ENCODE data around the gene ARHGAP9. TPM values are rescaled to one million over a fixed set of nuclear protein-coding genes. Genes with fewer than 3 reads are reported as not detected.

ARHGAP9 gene
- total RNA-seq, 4 donors from 2014 or later = 11.7 to 87.2 (median 27.3) TPM; not detected in 1

DNA sequence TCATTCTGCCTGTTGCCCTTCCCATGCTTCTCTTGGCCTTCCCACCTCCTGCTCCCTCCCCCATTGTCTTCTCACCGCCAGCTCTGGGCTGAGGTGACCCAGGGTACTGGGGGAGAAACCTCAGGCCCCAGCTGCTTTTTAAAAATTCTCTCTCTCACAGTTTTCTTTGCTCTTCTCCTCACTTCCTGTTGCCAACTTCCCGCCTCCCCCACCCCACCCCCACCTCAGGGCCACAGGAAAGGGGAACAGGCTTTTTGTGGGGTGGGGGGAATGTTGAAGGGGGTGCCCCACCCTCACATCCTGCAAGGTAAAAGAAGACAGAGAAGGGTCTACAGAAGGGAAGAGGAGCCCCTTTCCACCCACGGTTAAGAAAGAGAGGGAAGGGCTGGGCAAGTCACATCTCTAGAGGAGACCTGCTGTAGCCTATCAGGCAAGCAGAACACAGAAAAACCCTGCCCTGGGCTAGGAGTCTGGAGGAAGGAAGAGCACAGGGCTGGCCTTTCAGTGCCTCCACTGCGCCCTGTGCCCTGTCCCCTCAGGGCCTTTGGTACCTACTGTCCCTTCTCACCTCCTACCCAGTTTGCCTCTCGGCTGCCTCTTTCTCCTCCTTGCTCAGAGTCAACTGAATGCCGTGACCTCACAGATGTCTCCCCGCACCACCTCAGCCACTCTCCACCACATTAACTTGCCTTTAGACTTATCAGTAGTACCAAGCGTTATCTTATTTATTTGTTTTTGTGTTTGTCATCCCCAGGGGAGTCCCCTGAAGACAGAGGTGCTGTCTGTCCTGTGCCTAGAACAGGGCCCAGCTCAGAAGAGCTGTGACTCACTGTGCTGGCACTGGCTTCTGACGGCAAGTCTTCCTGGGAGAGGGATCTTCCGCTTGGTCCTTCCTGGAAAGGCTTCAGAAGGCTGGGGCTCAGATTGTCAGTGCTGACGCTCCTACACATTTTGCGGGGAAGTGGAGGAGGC, 1.7 kb downstream of the ARHGAP9 start:
- H3K4me1 ChIP-seq = peaks cover 15 to 33% (median 16%) of the 10 kb centered on the region in 4 donors
- DNase-seq = no peak
- WGBS, 2 donors (ENCODE audit: low coverage in 1 of 2) = 40 to 59% methylated on average over 7 to 12 of the region's 12 CpGs
- intact Hi-C loops (cut with DNase I; ENCODE audit: low total_unique reads) = no loop called here
- TF ChIP-seq POLR2AphosphoS5 (IDR thresholded peaks at IDR 0.05) (no peak), POLR2A (IDR thresholded peaks at IDR 0.05) (no peak), EP300 (IDR thresholded peaks at IDR 0.05; ENCODE audit: low read depth) (no peak)
- TF ChIP-seq, protein P1, sequence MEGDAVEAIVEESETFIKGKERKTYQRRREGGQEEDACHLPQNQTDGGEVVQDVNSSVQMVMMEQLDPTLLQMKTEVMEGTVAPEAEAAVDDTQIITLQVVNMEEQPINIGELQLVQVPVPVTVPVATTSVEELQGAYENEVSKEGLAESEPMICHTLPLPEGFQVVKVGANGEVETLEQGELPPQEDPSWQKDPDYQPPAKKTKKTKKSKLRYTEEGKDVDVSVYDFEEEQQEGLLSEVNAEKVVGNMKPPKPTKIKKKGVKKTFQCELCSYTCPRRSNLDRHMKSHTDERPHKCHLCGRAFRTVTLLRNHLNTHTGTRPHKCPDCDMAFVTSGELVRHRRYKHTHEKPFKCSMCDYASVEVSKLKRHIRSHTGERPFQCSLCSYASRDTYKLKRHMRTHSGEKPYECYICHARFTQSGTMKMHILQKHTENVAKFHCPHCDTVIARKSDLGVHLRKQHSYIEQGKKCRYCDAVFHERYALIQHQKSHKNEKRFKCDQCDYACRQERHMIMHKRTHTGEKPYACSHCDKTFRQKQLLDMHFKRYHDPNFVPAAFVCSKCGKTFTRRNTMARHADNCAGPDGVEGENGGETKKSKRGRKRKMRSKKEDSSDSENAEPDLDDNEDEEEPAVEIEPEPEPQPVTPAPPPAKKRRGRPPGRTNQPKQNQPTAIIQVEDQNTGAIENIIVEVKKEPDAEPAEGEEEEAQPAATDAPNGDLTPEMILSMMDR (IDR thresholded peaks at IDR 0.05) = no peak
- H3K27me3 ChIP-seq = peaks cover 87% of the 10 kb centered on the region
- H3K27ac ChIP-seq = peak overlapping the region; percentile 65 to 81 (median 78)
- no peaks in the 10 kb centered on the region for H3K36me3 ChIP-seq
- H3K4me3 ChIP-seq = peak overlapping the region in 2 of 4 donors; percentile 23 to 44
- no peaks in the 10 kb centered on the region for H3K9me3 ChIP-seq
- in situ Hi-C loops (cut with MboI; ENCODE audit: low pct_ligation_motif_present in 1 of 4, low pct_unique_long_range_greater_than_20kb in 1 of 4, low sequenced_read_pairs in 3 of 4) = no loop called here

GRCh38 chr12:57476993-57477709, 2.5 kb downstream of the ARHGAP9 start:
- H3K27me3 ChIP-seq = peaks cover 87% of the 10 kb centered on the region
- intact Hi-C loops (cut with DNase I; ENCODE audit: low total_unique reads) (loop anchor here (1.0 kb wide), 1 partner anchor 46 kb away; no protein-coding TSS in a partner anchor), in situ Hi-C loops (cut with MboI; ENCODE audit: low pct_ligation_motif_present in 1 of 4, low pct_unique_long_range_greater_than_20kb in 1 of 4, low sequenced_read_pairs in 3 of 4) (no loop called here)
- peak overlapping the region; percentile 65 to 81 (median 78) for H3K27ac ChIP-seq
- H3K4me1 ChIP-seq = peaks cover 15 to 33% (median 16%) of the 10 kb centered on the region in 4 donors
- TF ChIP-seq POLR2A (IDR thresholded peaks at IDR 0.05) (no peak), POLR2AphosphoS5 (IDR thresholded peaks at IDR 0.05) (no peak), EP300 (IDR thresholded peaks at IDR 0.05; ENCODE audit: low read depth) (no peak)
- TF ChIP-seq, protein P1 (IDR thresholded peaks at IDR 0.05) = no peak
- peak overlapping the region in 2 of 4 donors; percentile 23 to 44 for H3K4me3 ChIP-seq
- no peaks in the 10 kb centered on the region for H3K36me3 ChIP-seq
- DNase-seq = no peak
- 61 to 70% methylated on average over 5 to 15 of the region's 15 CpGs for WGBS, 2 donors (ENCODE audit: low coverage in 1 of 2)
- no peaks in the 10 kb centered on the region for H3K9me3 ChIP-seq

DNA sequence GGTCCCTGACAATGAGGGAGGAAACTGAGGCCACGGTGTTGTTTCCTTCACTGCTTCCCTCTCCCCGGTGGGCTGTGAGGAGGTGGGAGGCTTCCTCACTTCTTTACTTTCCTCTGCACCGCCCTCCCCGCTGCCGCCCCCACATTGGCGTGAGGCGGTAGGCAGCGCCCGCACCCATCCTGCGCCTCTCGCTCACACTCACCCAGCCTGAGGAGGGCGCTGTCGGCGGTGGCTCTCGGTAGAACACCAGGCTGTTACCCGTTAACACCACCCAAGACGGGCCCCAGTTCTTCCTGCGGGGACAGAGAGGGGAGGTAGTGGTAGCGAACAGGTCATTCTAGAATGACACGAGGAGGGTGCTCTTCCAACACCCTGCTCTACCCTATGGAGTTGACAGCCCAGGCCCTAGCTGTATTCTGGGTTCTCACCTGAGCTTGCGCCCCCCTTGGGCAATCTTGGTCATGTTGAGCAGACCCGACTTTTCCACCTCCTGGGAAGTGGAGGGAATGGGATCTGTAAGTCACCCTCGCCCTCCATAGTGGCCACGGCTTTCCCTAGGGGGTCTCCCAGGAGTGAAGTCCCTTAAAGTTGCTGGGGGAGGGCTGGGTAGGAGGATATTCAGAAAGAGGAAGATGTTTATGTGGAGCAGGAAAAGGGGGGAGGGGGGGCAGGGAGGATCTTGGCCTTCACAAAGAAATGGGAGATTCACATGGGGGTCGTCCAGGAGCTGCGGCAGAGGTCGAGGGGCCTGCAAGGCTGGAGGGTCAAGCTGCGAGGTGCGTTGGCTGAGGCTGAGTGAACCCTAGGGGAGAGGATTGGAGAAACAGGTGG, 3.3 kb downstream of the ARHGAP9 start:
- Histone ChIP-seq H3K4me1 (peaks cover 15 to 37% (median 17%) of the 10 kb centered on the region in 4 donors), H3K27me3 (peaks cover 86% of the 10 kb centered on the region), H3K36me3 (no peaks in the 10 kb centered on the region), H3K9me3 (no peaks in the 10 kb centered on the region), H3K4me3 (peak overlapping the region; percentile 1 to 44 (median 24)), H3K27ac (peak overlapping the region; percentile 65 to 81 (median 78))
- TF ChIP-seq, protein P1 (IDR thresholded peaks at IDR 0.05) = peak in 2 of 5 experiments; percentile 11 to 20
- no peak for TF ChIP-seq POLR2AphosphoS5 (IDR thresholded peaks at IDR 0.05)
- no peak for TF ChIP-seq POLR2A (IDR thresholded peaks at IDR 0.05)
- intact Hi-C loops (cut with DNase I; ENCODE audit: low total_unique reads) = loop anchor here (1.0 kb wide), 1 partner anchor 47 kb away; no protein-coding TSS in a partner anchor
- in situ Hi-C loops (cut with MboI; ENCODE audit: low pct_ligation_motif_present in 1 of 4, low pct_unique_long_range_greater_than_20kb in 1 of 4, low sequenced_read_pairs in 3 of 4) = no loop called here
- peak; percentile 50 for DNase-seq
- WGBS, 2 donors (ENCODE audit: low coverage in 1 of 2) = 14 to 54% methylated on average over 5 to 28 of the region's 29 CpGs
